Measurements from ENCODE around the gene UNC119B.

GRCh38 chr12:120668091-120668867 is 42.0 kb upstream of the UNC119B start:
- TF ChIP-seq EZH2 (IDR thresholded peaks at IDR 0.05; ENCODE audit: low read depth, unreplicated experiment) (no peak), EZH2phosphoT487 (IDR thresholded peaks at IDR 0.05; ENCODE audit: unreplicated experiment) (no peak)
- TF ChIP-seq, protein P1, sequence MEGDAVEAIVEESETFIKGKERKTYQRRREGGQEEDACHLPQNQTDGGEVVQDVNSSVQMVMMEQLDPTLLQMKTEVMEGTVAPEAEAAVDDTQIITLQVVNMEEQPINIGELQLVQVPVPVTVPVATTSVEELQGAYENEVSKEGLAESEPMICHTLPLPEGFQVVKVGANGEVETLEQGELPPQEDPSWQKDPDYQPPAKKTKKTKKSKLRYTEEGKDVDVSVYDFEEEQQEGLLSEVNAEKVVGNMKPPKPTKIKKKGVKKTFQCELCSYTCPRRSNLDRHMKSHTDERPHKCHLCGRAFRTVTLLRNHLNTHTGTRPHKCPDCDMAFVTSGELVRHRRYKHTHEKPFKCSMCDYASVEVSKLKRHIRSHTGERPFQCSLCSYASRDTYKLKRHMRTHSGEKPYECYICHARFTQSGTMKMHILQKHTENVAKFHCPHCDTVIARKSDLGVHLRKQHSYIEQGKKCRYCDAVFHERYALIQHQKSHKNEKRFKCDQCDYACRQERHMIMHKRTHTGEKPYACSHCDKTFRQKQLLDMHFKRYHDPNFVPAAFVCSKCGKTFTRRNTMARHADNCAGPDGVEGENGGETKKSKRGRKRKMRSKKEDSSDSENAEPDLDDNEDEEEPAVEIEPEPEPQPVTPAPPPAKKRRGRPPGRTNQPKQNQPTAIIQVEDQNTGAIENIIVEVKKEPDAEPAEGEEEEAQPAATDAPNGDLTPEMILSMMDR (conservative IDR thresholded peaks at IDR 0.05; ENCODE audit: low read depth in 2 of 2), result no peak
